Endothelial cell of coronary artery (primary cell): ENCODE measurements around the gene C5orf63. TPM values are rescaled to one million over a fixed set of nuclear protein-coding genes. Genes with fewer than 3 reads are reported as not detected.

Source experiments
- total RNA-seq: library from RNA; depleted of rRNA; stranded (reverse); fragments of >200 nt; gene quantifications from 2 replicates; pipeline ENCODE4 v1.2.3, GENCODE V29; 2014

C5orf63 gene
- total RNA-seq, result 0.63 and 3.0 TPM in 2 replicates

GRCh38 chr5:127072861-127073846 lies at the start of gene C5orf63:
Gene C5orf63, minus strand, starts transcription at chr5:127073502. Its CDS starts 14,507 bp downstream, at chr5:127058995.

GRCh38 chr5:127030259-127031146 lies 42.8 kb downstream of the C5orf63 start, which contains the start of gene MARCHF3:
Gene MARCHF3, minus strand, starts transcription at chr5:127030558. Its CDS starts 112,387 bp downstream, at chr5:126918171.

Other genes with a start within 250 kb of the C5orf63 start
- gene MARCHF3, start 42.9 kb downstream of the C5orf63 start, total RNA-seq, result 59.3 and 88.1 TPM in 2 replicates
- 0.09 and 0.36 TPM in 2 replicates for gene MEGF10, start 217.3 kb upstream of the C5orf63 start, total RNA-seq